Measurements from ENCODE around the gene KEAP1.
"Not testable (repeated sequence)": the region's sequence is repeated elsewhere in the genome, so short reads cannot be mapped to it uniquely, and the experiment has no call there.

Gene KEAP1

DNA sequence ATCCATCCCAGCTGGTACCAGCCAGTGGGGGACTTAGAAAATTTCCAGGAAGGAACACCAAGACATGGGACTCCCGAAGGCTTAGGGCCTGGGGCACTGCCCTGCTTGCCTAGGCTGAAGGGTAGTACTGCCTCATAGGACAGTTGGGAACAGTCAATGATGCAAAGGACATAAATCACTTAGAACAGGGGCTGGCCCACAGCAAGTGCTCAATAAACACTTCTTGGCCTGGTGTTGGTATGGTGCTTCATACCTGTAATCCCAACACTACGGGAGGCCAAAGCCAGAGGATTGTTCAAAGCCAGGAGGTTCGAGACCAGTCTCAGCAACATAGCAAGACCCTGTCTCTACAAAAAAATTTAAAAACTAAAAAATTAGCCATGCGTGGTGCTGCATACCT lies 5.8 kb downstream of the KEAP1 start:
- DNase-seq (ENCODE audit: low read depth): no peak

DNA sequence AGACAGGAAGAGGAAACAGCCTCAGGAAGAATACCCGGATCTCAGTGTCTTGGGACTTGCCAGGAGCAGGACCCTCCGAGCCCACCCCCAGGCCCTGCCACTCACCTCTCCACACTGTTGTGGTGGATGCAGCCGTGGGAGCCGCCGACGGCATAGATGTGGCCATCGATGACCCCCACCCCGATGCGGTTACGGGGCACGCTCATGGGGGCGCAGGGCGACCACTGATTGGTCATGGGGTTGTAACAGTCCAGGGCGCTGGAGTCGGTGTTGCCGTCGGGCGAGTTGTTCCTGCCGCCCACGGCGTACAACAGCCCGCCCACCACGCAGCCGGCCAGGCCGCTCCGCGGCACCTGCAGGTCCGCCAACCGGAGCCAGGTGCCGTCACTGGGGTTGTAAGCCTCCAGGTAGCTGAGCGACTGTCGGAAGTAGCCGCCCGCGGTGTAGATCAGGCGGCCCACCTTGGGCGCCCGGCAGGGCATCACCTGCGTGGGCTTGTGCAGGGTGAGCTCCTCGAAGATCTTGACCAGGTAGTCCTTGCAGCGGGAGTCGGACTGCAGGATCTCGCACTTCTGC lies 11.6 kb downstream of the KEAP1 start:
- DNase-seq (ENCODE audit: low read depth): no peak

DNA sequence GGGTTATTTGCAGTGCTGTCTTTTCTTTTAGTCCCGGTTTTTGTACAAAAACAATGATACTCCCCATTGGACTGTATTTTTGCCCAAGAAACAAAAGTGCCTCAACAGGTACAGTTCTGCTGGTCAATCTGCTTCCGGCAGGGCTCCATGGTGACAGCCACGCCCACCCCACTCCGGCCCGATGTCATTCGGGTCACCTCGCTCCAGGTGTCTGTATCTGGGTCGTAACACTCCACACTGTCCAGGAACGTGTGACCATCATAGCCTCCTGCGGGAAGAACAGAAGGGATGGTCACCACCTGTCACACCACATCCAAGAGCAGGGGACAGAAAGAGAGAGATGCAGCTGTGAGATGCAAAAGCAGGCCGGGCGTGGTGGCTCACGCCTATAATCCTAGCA lies 16.6 kb downstream of the KEAP1 start:
- no peak for DNase-seq (ENCODE audit: low read depth)

DNA sequence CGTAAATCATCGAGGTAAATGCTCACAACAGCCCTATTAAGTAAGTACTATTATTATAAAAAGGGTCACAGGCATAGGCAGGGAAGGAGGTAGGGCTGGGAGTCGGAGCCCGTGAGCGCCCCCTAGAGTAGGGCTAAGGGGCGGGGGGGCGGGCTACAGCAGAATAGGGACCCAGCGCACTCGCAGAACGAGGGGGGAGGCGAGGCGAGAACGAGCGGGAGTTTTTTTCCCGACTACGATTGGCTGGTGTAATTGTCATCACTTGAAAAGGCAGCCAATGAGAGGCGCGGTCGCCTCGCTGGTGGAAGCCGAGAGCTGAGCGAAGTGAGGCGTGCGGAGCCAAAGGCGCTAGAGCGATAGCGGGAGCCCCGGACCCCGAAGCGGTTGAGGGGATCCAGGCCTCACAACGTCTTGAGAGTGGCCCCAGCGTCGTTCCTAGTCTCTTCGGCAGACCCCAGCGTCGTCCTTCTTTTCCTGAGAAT lies 24.2 kb downstream of the KEAP1 start:
- DNase-seq (ENCODE audit: low read depth): peak; percentile 44

DNA sequence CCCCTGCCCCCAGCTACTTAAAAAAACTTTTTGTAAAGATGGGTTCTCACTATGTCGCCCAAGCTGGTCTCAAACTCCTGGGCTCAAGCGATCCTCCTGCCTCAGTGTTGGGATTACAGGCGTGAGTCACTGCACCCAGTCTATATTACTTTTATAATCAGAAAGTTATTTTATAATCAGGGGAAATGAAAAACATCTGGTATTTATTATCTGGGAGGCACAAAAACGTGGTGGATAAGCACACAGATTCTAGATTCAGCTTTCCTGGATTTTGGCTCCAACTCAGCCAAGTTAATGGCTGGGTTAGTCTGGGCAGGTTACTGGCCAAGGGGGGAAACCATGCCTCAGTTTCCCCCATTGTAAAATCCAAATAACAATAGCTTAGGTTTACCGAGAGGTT lies 24.7 kb downstream of the KEAP1 start:
- DNase-seq (ENCODE audit: low read depth): no peak

DNA sequence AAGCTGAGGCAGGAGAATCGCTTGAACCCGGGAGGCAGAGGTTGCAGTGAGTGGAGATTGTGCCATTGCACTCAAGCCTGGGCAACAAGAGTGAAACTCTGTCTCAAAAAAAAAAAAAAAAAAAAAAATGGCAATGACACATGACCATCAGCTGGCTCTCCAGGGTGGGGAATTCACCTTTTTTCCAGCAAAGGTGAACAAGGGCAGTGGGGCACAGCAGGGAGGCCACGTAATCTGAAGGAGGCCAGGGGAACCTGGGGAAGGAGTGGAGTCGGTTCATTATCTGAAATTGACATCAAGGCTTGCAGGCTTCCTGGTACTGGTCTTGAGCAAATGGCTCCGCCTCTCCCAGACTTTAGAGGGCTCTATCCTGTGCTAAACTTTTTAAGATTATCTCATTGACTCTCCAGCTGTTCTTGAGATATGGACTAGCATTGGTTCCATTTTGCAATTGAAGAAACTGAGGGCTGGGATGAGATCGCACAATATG lies 28.1 kb downstream of the KEAP1 start:
- DNase-seq (ENCODE audit: low read depth): no peak

DNA sequence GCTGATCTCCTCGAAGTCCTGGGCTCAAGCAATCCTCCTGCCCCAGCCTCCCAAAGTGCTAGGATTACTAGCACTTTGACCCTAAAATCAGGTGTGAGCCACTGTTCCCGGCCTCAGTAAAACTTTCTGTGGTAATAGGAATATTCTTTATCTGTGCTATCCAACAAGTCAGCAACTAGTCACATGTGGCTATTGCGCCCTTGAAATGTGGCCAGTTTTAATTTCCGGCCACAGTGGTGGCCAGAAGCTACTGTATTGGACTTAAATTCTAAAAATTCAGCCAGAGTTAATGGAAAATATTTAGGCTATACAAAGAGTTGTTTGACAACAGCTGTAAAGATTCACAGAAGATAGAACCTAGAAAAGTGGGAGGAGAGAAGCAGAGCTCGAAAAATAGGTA lies 30.0 kb downstream of the KEAP1 start:
- DNase-seq (ENCODE audit: low read depth): no peak

DNA sequence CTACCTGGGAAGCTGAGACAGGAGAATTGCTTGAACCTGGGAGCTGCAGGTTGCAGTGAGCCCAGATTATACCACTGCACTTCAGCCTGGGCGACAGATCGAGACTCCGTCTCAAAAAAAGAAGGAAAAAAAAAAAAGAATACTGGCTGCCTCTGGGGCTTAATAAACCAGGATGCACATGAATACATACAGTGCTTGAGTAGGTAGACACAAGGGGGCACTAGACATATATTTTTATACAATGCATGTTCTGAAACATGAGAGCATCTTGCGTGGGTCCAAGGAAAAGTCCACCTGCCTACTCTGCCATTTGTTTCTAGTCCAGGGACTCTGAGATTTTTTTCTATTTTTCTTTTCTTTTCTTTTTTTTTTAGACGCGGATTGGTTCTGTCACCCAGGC lies 31.2 kb downstream of the KEAP1 start:
- no peak for DNase-seq (ENCODE audit: low read depth)

DNA sequence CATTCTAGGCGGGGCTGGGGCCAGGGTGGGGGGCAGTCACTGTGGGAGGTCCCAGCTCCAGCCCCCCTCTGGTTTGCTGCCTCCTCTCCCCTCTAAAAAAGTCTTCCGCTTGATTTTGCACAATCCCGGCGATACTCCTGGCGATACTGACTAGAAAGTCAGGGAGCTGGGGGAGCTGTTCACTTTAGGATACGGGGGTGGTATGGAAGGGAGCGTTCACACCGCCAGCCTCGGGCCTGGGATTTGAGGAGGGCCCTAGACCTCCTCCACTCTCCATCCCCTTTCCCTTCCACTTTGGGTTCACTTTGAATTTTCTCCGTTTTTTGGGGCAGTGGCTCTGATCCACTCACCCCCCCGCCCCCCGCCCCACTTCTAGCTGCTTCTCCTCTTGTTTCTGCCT lies 35.0 kb downstream of the KEAP1 start:
- DNase-seq (ENCODE audit: low read depth): no peak

DNA sequence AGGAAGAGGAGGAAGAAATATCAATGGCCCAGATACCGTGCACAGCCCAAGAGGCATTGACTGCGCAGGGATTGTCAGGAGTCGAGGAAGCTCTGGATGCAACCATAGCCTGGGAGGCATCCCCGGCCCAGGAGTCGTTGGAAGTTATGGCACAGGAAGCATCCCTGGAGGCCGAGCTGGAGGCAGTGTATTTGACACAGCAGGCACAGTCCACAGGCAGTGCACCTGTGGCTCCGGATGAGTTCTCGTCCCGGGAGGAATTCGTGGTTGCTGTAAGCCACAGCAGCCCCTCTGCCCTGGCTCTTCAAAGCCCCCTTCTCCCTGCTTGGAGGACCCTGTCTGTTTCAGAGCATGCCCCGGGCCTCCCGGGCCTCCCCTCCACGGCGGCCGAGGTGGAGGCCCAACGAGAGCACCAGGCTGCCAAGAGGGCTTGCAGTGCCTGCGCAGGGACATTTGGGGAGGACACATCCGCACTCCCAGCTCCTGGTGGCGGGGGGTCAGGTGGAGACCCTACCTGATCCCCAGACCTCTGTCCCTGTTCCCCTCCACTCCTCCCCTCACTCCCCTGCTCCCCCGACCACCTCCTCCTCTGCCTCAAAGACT lies 36.0 kb downstream of the KEAP1 start:
- no peak for DNase-seq (ENCODE audit: low read depth)

DNA sequence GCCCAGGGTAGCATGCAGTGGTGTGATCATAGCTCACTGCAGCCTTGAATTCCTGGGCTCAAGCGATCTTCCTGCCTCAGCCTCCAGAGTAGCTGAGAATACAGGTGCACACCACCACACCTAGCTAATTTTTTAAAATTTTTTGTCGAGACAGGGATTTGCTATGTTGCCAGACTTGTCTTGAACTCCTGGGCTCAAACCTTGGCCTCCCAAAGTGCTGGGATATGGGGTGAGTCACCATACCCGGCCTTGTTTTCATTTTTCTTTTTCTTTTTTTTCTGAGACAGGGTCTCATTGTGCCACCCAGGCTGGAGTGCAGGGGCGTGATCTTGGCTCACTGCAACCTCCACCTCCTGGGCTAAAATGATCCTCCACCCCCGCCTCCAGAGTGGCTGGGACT lies 38.7 kb downstream of the KEAP1 start:
- no peak for DNase-seq (ENCODE audit: low read depth)

DNA sequence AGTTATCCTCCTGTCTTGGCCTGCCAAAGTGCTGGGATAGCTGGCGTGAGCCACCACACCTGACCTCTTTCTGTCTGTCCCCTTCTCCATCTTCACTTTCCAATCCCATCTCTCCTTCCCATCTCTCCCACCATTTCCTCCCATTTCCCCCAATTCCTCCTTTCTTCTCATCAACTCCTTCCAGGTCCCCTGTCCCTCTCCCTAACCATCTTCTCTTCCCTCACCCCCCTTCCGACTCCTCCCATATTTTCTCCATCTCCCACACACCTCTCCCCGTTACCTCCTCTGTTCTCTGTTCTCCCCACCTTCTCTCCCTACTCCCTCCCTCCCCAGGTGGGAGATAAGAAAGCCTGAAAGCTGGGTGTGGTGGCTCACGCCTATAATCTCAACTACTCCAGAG lies 40.6 kb downstream of the KEAP1 start:
- DNase-seq (ENCODE audit: low read depth): no peak

DNA sequence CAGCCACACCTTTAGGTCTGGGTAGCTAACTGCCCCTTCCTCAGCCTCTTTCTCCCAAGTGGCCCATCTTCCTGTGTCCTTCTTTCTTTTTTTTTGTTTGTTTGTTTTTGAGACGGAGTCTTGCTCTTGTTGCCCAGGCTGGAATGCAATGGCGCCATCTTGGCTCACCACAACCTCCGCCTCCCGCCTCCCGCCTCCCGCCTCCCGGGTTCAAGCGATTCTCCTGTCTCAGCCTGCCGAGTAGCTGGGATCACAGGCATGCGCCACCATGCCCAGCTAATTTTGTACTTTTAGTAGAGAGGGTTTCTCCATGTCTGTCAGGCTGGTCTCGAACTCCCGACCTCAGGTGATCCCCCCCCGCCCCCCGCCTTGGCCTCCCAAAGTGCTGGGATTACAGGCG lies 41.1 kb downstream of the KEAP1 start:
- not testable (repeated sequence) for DNase-seq (ENCODE audit: low read depth)

DNA sequence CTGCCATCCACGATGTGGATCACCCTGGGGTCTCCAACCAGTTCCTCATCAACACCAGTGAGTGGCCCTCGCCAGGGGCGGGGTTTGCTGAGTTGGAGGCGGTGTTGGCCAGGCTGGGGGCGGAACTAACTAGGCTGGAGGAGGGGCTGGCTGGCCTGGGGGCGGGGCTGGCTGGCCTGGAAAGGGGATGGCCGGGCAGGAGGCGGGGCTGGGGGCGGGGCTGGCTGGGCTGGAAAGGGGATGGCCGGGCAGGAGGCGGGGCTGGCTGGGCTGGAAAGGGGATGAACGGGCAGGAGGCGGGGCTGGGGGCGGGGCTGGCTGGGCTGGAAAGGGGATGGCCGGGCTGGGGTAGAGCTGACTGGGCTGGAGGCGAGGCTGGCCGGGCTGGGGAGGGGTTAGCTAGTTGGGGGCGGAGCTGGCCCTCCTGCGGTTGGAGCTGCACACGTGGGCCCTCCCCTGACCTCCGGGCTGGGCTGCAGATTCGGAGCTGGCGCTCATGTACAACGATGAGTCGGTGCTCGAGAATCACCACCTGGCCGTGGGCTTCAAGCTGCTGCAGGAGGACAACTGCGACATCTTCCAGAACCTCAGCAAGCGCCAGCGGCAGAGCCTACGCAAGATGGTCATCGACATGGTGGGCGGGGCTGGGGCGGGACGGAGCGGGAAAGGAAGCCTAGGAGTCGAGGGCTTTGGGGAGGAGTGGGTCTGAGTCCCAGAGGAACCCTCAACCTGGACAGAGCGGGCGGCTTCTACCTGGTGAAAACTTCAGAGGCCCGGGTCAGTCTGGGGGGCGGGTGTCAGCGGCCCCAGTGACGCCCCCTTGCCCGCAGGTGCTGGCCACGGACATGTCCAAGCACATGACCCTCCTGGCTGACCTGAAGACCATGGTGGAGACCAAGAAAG lies 41.9 kb downstream of the KEAP1 start:
- peak; percentile 40 for DNase-seq (ENCODE audit: low read depth)

DNA sequence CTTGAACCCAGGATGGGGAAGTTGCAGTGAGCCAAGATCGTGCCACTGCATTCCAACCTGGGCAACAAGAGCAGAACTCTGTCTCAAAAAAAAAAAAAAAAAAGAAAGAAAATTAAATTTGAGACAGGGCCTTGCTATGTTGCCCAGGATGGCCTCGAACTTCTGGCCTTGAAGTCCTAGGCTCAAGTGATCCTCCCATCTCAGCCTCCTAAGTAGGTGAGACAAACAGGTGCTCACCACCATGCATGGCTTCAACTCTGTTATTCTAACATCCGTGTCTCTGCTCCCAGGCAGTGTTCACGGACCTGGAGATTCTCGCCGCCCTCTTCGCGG lies 42.5 kb downstream of the KEAP1 start:
- DNase-seq (ENCODE audit: low read depth): no peak

DNA sequence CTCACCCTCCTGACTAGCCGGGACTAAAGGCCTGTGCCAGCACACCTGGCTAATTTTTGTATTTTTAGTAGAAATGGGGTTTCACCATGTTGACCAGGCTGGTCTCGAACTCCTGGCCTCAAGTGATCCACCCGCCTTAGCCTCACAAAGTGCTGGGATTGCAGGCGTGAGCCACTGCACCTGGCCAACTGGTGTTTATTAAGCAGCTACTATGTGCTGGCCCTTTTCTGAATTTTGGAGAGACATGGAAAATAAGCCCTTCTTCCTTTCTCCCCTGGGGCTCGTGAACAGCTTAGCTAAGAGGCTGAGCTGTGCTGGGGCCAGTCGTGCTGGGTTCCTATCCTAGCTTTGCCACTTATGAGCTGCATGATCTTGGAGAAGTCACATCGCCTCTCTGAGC lies 44.4 kb downstream of the KEAP1 start:
- DNase-seq (ENCODE audit: low read depth): not testable (repeated sequence)

DNA sequence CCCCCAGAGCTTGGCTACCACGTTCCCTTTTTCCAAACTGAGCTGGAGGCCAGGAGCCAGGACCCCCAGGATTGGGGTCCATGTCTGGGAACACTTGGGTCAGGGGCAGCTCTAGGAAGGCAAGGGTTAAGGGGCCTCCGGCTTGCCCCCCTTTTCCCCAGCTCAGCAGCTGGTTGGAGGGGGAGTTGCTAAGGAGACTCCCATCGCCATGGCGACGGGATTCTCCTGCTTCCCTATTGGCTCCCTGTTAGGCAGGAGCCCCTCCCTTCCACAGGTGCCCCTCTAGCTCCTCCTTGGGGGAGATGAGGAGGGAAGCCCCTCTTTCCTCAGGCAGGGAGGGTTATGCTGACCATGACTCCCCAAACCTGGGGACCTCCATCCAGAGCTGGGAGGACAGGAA lies 48.9 kb downstream of the KEAP1 start:
- no peak for DNase-seq (ENCODE audit: low read depth)

DNA sequence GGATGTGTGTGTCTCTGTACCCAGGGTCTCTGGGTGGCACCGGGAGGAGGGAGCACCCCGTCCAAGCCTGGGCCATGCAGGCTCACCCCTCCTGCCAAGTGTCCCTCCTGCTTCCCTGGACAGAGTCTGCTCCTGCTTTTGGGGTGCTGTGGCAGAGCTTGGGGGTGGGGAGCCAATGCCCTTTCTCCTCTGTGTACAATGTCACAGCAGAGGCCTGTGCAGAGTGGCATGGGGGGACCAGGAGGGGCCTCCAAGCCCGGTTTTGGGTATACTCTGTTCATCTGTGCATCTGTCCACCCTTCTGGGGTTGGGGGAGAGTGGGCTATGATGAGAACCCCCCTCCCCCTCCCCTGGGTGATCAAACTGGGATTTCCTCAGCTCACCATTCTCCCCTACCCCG lies 49.3 kb downstream of the KEAP1 start:
- DNase-seq (ENCODE audit: low read depth): no peak

DNA sequence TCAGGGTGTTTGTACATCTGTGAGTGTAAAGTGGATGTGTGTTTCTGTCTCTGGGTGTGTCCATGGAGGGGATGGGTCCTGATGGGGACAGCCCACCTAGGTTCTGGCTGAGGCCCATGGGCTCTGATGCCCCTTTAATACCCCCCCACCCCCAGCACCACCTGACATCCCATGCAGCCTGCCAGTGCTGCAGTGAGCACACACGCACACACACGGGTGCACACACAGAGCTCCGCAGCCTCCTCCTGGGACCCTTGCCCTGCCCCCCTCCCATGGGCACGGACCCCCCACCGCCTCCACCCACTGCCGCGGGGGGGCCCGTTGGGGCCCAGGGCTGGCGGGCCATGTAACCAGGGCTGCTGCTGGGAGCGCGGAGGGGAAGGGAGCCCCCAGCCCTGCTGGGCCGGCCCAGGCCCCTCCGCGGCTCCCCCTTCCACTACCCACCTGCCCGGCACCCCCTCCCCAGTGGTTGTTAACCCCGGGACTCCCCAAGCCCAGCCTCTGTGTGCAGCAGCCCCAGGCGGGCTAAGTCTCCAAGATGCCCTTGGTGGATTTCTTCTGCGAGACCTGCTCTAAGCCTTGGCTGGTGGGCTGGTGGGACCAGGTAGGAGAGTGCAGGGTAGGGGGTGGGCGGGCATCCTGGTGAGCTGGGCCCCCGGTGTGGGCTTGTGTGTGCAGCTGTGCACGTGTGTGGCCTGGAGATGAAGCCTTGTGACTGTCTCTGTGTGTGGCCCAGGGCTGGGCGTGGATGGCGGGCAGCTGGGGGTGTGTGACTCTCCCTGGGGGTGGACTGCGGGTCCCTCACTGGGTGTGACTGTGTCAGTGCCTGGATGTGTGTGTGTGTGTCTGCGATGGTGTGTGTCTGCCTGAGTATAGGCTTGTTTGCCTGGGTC lies 50.2 kb downstream of the KEAP1 start:
- DNase-seq (ENCODE audit: low read depth): no peak

DNA sequence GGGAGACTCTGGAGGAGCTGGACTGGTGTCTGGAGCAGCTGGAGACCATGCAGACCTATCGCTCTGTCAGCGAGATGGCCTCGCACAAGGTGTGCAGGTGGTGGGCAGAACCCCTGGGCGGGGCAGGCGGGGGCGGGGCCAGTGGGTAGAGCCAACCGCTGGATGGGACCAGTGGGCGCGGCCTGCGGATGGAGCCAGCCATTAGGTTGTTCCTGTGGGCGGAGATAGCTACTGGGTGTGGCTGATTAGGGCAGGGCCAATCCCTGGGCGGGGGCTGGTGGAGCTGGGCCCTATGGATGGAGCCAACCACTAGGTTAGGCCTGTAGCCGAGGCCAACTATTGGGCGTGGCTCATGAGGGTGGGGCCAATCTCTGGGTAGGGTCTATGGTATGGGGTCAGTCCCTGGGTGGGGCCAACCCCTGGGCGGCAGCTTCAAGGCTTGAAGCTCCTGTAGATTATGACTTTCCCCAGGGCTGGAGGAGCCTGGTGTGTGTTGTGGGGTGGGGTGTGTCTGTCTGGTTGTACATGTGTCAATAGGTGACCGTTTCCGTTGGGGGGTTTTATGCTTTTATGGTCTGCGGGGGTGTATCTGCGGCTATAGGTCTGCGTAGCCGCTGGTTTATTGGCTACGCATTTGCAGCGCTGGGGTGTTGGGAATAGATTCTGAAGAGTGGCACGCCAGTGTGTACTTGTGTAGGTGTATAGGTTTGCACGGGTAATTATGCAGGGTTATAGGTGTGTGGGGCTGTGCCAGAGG lies 52.1 kb downstream of the KEAP1 start:
- no peak for DNase-seq (ENCODE audit: low read depth)

DNA sequence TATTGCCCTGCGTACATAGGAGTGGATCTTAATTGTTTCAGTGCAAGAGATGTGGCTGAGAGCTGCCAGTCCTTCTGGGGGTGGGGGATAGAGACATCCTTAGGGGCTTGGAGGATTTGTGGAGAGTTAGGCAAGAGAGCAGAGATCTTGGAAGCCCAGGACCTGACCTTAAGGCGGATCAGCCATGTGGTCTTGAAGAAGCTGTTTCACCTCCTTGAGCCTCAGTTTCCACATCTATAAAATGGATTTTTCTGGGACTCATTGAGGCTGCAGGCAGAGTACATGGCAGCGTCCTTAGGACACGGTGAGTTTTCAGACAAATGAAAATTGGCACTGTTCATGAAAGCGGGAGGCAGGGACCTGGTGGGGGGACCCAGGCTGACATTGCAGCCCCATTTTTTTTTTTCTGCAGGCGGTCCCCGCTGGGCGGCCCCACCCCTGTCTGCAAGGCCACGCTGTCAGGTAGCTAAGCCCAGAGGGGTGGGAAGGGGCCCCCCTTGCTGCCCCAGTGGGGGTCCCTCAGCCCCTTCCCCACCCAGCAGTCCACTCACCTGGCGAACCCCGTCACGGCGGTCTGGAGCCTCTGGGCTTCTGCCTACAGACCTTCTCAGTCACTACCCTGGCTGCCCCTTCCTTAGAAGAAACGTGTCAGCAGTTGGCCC lies 52.8 kb downstream of the KEAP1 start:
- DNase-seq (ENCODE audit: low read depth): no peak

Data from GM04503 (cell line).